Stimulated activated effector memory CD8-positive, alpha-beta T cell treated with anti-CD3 and anti-CD28 coated beads, Interleukin-12 subunit alpha, Interleukin-12 subunit beta, amount 100 ng/mL, for 72 hours (primary cell): Measurements from ENCODE around the gene DAGLA.
A peak's percentile ranks its signal among the peaks of the same experiment; 100 is the strongest.

ENCODE experiments used
- ATAC-seq: fragments of 150-1000 bp; cut with Tn5 transposase; 2 replicates; pipeline ENCODE4 v1.10.0; 2021
- DNase-seq, 2 donors: peaks; one replicate each; pipeline ENCODE4 v3.0.0; 2021 to 2022; ENCODE audit warnings: low spot score in 2 of 2
- H3K27ac Mint-ChIP-seq: one replicate; pipeline ENCODE4 v1.8.0; 2022; ENCODE audit warnings: mild to moderate bottlenecking, mixed read lengths
- H3K36me3 Mint-ChIP-seq: one replicate; pipeline ENCODE4 v1.8.0; 2022; ENCODE audit warnings: mild to moderate bottlenecking, mixed read lengths
- H3K4me1 Mint-ChIP-seq: one replicate; pipeline ENCODE4 v1.8.0; 2022; ENCODE audit warnings: mixed read lengths
- H3K4me3 Mint-ChIP-seq: one replicate; pipeline ENCODE4 v1.8.0; 2022; ENCODE audit warnings: mild to moderate bottlenecking, mixed read lengths
- H3K9me3 Mint-ChIP-seq: one replicate; pipeline ENCODE4 v1.8.0; 2022; ENCODE audit warnings: mixed read lengths

DAGLA gene

GRCh38 chr11:61775106-61775505 is 94.9 kb downstream of the DAGLA start:
- Mint-ChIP-seq H3K36me3 (peaks cover 8% of the 10 kb centered on the region), H3K27ac (peak overlapping the region; percentile 29), H3K4me1 (peaks cover 44% of the 10 kb centered on the region), H3K4me3 (no peak overlapping the region), H3K9me3 (no peaks in the 10 kb centered on the region)
- ATAC-seq (no peak), DNase-seq (no peak)

- ATAC-seq: no peak
Observed at GRCh38 chr11:61775606-61776554, 95.7 kb downstream of the DAGLA start.

DNA sequence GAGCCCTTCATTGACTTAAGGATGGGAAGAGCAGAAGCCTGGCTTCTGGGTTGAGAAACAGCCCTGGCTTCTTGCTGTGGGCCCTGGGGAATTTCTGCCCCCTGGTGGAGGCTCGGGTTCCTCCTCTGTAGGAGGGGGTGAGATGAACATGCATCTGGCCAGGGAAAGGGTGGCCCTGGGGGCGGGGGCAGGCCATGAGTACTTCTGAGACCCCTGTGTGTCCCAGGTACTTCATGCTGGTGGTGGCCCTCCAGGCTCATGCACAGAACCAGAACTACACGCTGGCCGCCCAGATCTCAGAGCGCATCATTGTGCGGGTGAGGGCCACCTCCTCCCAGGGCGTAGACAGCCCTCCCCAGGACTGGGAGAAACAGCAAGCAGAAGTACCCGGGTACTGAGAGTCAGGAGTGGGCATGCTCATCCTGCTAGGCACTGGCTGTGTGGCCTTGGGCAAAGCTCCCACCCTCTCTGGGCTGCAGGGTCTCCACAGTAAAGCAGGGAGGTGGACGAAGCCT is 96.4 kb downstream of the DAGLA start:
- H3K27ac Mint-ChIP-seq: peak overlapping the region; percentile 29
- H3K36me3 Mint-ChIP-seq: peaks cover 8% of the 10 kb centered on the region
- DNase-seq: peak; percentile 63 to 80
- peak; percentile 76 for ATAC-seq
- H3K4me3 Mint-ChIP-seq: peak overlapping the region; percentile 47
- peaks cover 43% of the 10 kb centered on the region for H3K4me1 Mint-ChIP-seq
- H3K9me3 Mint-ChIP-seq: no peaks in the 10 kb centered on the region

More at GRCh38 chr11:61775606-61776554, 95.7 kb downstream of the DAGLA start:
- no peak for DNase-seq
- Mint-ChIP-seq H3K4me1 (peaks cover 44% of the 10 kb centered on the region), H3K36me3 (peaks cover 8% of the 10 kb centered on the region), H3K4me3 (peak overlapping the region; percentile 47), H3K27ac (peak overlapping the region; percentile 29), H3K9me3 (no peaks in the 10 kb centered on the region)

GRCh38 chr11:61777234-61778090 is 97.3 kb downstream of the DAGLA start:
- peak overlapping the region; percentile 47 for H3K4me3 Mint-ChIP-seq
- H3K4me1 Mint-ChIP-seq: peaks cover 39% of the 10 kb centered on the region
- no peaks in the 10 kb centered on the region for H3K9me3 Mint-ChIP-seq
- H3K36me3 Mint-ChIP-seq: peaks cover 11% of the 10 kb centered on the region
- DNase-seq: peak in 1 of 2 donors; percentile 71
- peak; percentile 42 for ATAC-seq
- H3K27ac Mint-ChIP-seq: peak overlapping the region; percentile 78

- peaks cover 30% of the 10 kb centered on the region for H3K4me1 Mint-ChIP-seq
- DNase-seq: no peak
- ATAC-seq: no peak
- H3K27ac Mint-ChIP-seq: peak overlapping the region; percentile 78
- H3K36me3 Mint-ChIP-seq: peaks cover 16% of the 10 kb centered on the region
- H3K4me3 Mint-ChIP-seq: peak overlapping the region; percentile 47
- no peaks in the 10 kb centered on the region for H3K9me3 Mint-ChIP-seq
Observed at GRCh38 chr11:61778357-61778886, 98.2 kb downstream of the DAGLA start.

DNA sequence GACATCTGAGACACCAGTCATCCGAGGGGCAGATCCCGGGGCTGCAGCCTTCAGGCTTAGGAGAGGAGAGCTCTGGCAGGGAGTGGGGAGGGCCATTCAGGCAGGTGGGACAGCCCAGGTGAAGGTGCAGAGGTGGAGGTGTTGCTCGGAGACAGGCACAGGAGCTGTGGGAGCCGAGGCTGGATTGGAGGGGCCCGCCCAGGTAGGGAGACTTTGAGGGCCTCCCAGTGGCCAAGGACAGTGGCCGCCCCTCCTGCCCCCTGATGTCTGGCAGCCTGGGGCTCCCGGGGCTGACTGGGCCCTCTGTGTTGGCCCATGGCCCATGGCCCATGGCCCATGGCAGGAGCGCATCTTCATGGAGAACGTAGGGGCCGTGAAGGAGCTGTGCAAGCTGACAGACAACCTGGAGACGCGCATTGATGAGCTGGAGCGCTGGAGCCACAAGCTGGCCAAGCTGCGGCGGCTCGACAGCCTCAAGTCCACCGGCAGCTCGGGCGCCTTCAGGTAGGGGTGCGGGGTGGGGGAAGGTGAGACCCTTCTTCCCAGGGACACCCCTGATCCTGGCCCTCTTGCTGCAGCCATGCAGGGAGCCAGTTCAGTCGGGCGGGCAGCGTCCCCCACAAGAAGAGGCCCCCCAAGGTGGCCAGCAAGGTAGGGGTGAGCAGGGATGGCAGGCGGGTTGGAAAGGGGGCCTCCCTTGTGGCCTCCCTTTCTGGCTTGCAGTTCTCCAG is 98.9 kb downstream of the DAGLA start:
- H3K9me3 Mint-ChIP-seq: no peaks in the 10 kb centered on the region
- H3K4me1 Mint-ChIP-seq: peaks cover 29% of the 10 kb centered on the region
- peaks cover 23% of the 10 kb centered on the region for H3K36me3 Mint-ChIP-seq
- peak overlapping the region; percentile 77 for H3K27ac Mint-ChIP-seq
- H3K4me3 Mint-ChIP-seq: no peak overlapping the region
- DNase-seq (no peak), ATAC-seq (no peak)

DNA sequence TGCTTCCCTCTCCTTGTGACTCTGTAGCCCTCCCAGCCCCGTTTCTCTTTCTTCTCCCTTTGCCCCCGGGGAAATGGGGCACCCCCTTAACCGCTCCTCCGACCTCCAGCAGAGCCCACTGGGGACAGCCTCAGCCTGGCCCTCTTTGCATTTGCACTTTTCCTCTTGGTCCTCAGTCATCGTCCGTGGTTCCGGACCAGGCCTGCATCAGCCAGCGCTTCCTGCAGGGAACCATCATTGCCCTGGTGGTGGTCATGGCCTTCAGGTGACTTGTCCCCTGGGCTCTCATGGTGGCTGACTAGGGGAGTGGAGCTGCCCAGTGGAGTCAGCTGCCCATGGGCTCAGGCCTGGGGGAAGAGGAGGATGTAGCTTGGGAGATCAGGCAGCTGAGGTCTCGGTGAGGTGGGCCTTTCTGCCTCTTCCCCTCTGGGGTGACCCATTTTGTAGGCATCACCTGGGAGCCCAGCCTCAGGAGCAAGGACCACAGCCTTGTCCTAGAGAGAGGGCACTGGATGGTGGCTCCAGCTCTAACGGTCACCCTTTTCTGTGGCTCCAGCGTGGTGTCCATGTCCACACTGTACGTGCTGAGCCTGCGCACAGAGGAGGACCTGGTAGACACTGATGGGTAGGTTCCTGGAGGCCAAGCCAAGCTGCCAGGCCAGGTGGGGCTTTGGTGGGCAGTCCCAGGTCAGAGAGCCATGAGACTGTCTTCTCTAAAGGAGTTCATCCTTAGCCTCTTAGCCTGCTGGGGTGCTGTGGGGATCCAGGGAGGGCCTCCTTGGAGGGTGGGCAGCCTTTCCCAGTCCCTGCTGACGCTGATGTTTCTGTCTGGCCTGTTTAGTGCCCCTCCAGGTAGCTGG is 99.7 kb downstream of the DAGLA start:
- no peak for DNase-seq
- no peak for ATAC-seq
- Mint-ChIP-seq H3K4me1 (peaks cover 32% of the 10 kb centered on the region), H3K36me3 (peaks cover 31% of the 10 kb centered on the region), H3K27ac (peak overlapping the region; percentile 77), H3K9me3 (no peaks in the 10 kb centered on the region), H3K4me3 (no peak overlapping the region)

- peaks cover 33% of the 10 kb centered on the region for H3K36me3 Mint-ChIP-seq
- DNase-seq: no peak
- H3K4me3 Mint-ChIP-seq: no peak overlapping the region
- no peaks in the 10 kb centered on the region for H3K9me3 Mint-ChIP-seq
- no peak for ATAC-seq
- peak overlapping the region; percentile 77 for H3K27ac Mint-ChIP-seq
- peaks cover 29% of the 10 kb centered on the region for H3K4me1 Mint-ChIP-seq
Observed at GRCh38 chr11:61780581-61781162, 100.5 kb downstream of the DAGLA start.

- ATAC-seq: no peak
- Mint-ChIP-seq H3K27ac (no peak overlapping the region), H3K4me1 (peaks cover 20% of the 10 kb centered on the region), H3K36me3 (peaks cover 39% of the 10 kb centered on the region), H3K9me3 (no peaks in the 10 kb centered on the region), H3K4me3 (no peak overlapping the region)
- no peak for DNase-seq
Observed at GRCh38 chr11:61781585-61781984, 101.4 kb downstream of the DAGLA start.

- Mint-ChIP-seq H3K4me1 (peaks cover 14% of the 10 kb centered on the region), H3K27ac (no peak overlapping the region), H3K4me3 (no peak overlapping the region), H3K36me3 (peaks cover 46% of the 10 kb centered on the region), H3K9me3 (no peaks in the 10 kb centered on the region)
- DNase-seq (no peak), ATAC-seq (no peak)
Observed at GRCh38 chr11:61782299-61782698, 102.1 kb downstream of the DAGLA start.

DNA sequence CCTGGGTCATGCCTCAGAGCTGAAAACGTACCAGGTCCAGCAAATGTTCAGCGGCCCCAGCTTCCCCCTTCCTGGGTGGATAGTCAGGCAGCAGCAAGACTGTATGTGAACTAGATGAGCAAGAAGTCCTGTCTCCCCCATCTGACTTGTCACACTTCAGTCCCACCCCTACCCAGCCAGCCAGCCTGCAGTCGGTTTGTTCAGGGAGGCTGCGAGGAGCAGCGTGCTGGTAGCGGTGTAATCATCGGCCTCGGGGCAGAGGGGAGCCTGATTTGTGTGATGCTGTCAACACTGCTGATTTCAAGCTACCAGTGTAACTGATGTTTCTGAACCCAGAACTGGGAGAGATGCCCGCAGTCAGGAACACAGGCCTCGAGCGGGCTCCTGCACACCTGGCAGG is 102.7 kb downstream of the DAGLA start:
- peaks cover 52% of the 10 kb centered on the region for H3K36me3 Mint-ChIP-seq
- no peak for DNase-seq
- peaks cover 11% of the 10 kb centered on the region for H3K4me1 Mint-ChIP-seq
- peak overlapping the region; percentile 64 for H3K27ac Mint-ChIP-seq
- H3K4me3 Mint-ChIP-seq: no peak overlapping the region
- no peaks in the 10 kb centered on the region for H3K9me3 Mint-ChIP-seq
- no peak for ATAC-seq

DNA sequence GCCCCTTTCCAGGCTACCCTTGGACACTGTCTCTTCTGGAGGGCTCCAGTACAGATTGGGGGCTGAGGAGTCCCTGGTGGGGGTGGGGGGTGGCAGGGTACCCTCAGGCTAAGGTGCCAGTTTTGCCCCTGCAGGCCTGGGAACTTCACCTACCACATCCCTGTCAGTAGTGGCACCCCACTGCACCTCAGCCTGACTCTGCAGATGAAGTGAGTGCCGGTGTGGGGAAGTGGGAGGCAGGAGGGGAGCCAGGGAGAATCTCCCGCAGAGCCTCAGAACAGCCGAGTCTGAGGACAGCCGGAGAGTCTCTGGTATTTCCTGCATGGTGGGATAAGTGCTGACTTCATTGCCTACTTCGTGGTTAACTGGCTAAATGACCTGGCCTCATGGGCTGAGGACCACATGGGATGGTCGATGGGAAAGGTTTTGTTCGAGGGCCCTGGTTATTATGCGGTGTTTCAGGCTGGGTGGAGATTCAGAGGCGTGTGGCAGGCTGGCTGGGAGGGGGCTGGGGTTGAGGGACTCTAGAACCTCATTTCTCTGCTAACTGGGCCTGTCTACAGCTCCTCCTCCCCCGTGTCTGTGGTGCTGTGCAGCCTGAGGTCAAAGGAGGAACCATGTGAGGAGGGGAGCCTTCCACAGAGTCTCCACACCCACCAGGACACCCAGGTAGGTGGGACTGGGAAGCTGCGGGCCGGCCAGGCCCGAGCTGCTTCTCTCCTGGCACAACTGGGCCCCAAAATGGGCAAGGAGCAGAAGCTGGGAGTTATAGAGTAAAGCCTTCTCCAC is 103.7 kb downstream of the DAGLA start:
- Mint-ChIP-seq H3K9me3 (no peaks in the 10 kb centered on the region), H3K4me1 (peaks cover 11% of the 10 kb centered on the region), H3K36me3 (peaks cover 63% of the 10 kb centered on the region), H3K27ac (peak overlapping the region; percentile 83), H3K4me3 (no peak overlapping the region)
- no peak for DNase-seq
- ATAC-seq: no peak

GRCh38 chr11:61784506-61784805 is 104.3 kb downstream of the DAGLA start:
- DNase-seq (no peak), ATAC-seq (no peak)
- Mint-ChIP-seq H3K4me3 (no peak overlapping the region), H3K27ac (peak overlapping the region; percentile 83), H3K4me1 (peaks cover 13% of the 10 kb centered on the region), H3K9me3 (no peaks in the 10 kb centered on the region), H3K36me3 (peaks cover 68% of the 10 kb centered on the region)
